H1 (cell line): ENCODE data around the gene FAM83G. TPM values are rescaled to one million over a fixed set of nuclear protein-coding genes. Genes with fewer than 3 reads are reported as not detected.
A peak's percentile ranks its signal among the peaks of the same experiment; 100 is the strongest.

Experiments used
- CTCF ChIA-PET: fragments of 300-600 bp; sonication (Branson Sonifier 250); formaldehyde crosslinking; loops from one replicate; lab custom pipeline; 2021; ENCODE audit not compliant: partially characterized antibody; lab: Charles Lee
- POLR2A ChIA-PET: fragments of 300-600 bp; sonication (Branson Sonifier 250); formaldehyde crosslinking; loops from one replicate; lab custom pipeline; 2021; ENCODE audit warnings: inconsistent platforms; ENCODE audit not compliant: partially characterized antibody; lab: Charles Lee
- DNase-seq, 2 experiments: peaks; one replicate each; pipeline versions ENCODE4 v3.0.0 to v3.0.0-alpha.2; 2010 to 2022; ENCODE audit warnings: low spot score in 2 of 2, low read depth in 1 of 2, mixed read lengths in 1 of 2
- FAIRE-seq: peaks from 2 replicates; lab custom pipeline; 2011; peaks lifted over from hg19 to GRCh38; lab: Jason Lieb, UNC
- H2AFZ ChIP-seq: 2 replicates; pipeline ENCODE4 v1.8.1; 2012; ENCODE audit warnings: low read length, inconsistent platforms
- H2AK5ac ChIP-seq: 2 replicates; pipeline ENCODE4 v1.6.1; 2013; ENCODE audit warnings: low read depth, low read length
- H2BK120ac ChIP-seq: replicated peaks from 2 replicates; pipeline ENCODE3; 2013; ENCODE audit warnings: low read depth, low read length, inconsistent platforms
- H2BK12ac ChIP-seq: 2 replicates; pipeline ENCODE4 v1.6.1; 2013; ENCODE audit warnings: low read depth, low read length
- H2BK15ac ChIP-seq: 2 replicates; pipeline ENCODE4 v1.6.1; 2013; ENCODE audit warnings: low read length
- H2BK20ac ChIP-seq: 2 replicates; pipeline ENCODE4 v1.6.1; 2013; ENCODE audit warnings: low read length
- H2BK5ac ChIP-seq: 2 replicates; pipeline ENCODE4 v1.6.1; 2013; ENCODE audit warnings: low read depth, low read length
- H3K14ac ChIP-seq: 2 replicates; pipeline ENCODE4 v1.6.1; 2013; ENCODE audit warnings: inconsistent platforms; ENCODE audit not compliant: insufficient read length
- H3K18ac ChIP-seq: 2 replicates; pipeline ENCODE4 v1.6.1; 2013; ENCODE audit warnings: low read length; ENCODE audit errors: extremely low read depth
- H3K23ac ChIP-seq: 2 replicates; pipeline ENCODE4 v1.6.1; 2013; ENCODE audit warnings: inconsistent platforms; ENCODE audit not compliant: insufficient read length
- H3K23me2 ChIP-seq: 2 replicates; pipeline ENCODE4 v1.6.1; 2013; ENCODE audit warnings: low read depth, low read length
- H3K27ac ChIP-seq: 2 replicates; pipeline ENCODE4 v1.6.1; 2011; ENCODE audit warnings: low read depth, low read length, inconsistent platforms
- H3K27me3 ChIP-seq, 4 experiments: replicated peaks in 1 of 4; 1 replicate in 1 of 4; 2 replicates in 3 of 4; pipeline versions ENCODE4 v1.6.1 to v1.8.1; 2011 to 2013; ENCODE audit warnings: low read length in 3 of 4, mild to moderate bottlenecking in 3 of 4, inconsistent platforms in 2 of 4, mixed read lengths in 2 of 4, moderate library complexity in 1 of 4; ENCODE audit not compliant: control insufficient read depth in 3 of 4, insufficient read depth in 3 of 4; ENCODE audit errors: extremely low read depth in 1 of 4
- H3K36me3 ChIP-seq, 4 experiments: 2 replicates each; pipeline versions ENCODE4 v1.6.1 to v1.8.1; 2011 to 2013; ENCODE audit warnings: mild to moderate bottlenecking in 4 of 4, low read length in 3 of 4, moderate library complexity in 2 of 4, control low read depth in 1 of 4, inconsistent platforms in 1 of 4; ENCODE audit not compliant: insufficient read depth in 4 of 4, control insufficient read depth in 2 of 4
- H3K4ac ChIP-seq: replicated peaks from 2 replicates; pipeline ENCODE3; 2013; ENCODE audit warnings: low read length, low read depth, mixed read lengths, inconsistent platforms; ENCODE audit not compliant: insufficient read length
- H3K4me1 ChIP-seq, 4 experiments: replicated peaks in 1 of 4; 1 replicate in 1 of 4; 2 replicates in 3 of 4; pipeline versions ENCODE4 v1.6.1 to v1.8.1; 2011 to 2013; ENCODE audit warnings: low read length in 3 of 4, inconsistent platforms in 2 of 4, mixed read lengths in 1 of 4; ENCODE audit not compliant: insufficient read depth in 4 of 4, control insufficient read depth in 3 of 4
- H3K4me2 ChIP-seq, 2 experiments: 2 replicates each; pipeline versions ENCODE4 v1.6.1 to v1.8.1; 2011 to 2013; ENCODE audit warnings: low read depth in 2 of 2, low read length in 2 of 2, control low read depth in 1 of 2, inconsistent platforms in 1 of 2, mild to moderate bottlenecking in 1 of 2; ENCODE audit not compliant: insufficient read depth in 1 of 2
- H3K4me3 ChIP-seq, 4 experiments: fragments of 200-600, 300-600 bp in 1 of 4; sonication (generic), shearing (Covaris generic), sonication (Bioruptor Twin) in 1 of 4; 2 replicates each; pipeline versions ENCODE4 v1.5.1 to v1.8.1; 2011 to 2016; ENCODE audit warnings: low read length in 4 of 4, low read depth in 3 of 4, control low read depth in 2 of 4, inconsistent platforms in 2 of 4, mild to moderate bottlenecking in 2 of 4, mixed read lengths in 1 of 4, moderate library complexity in 1 of 4; ENCODE audit not compliant: insufficient read depth in 2 of 4; ENCODE audit errors: extremely low read depth in 1 of 4
- H3K56ac ChIP-seq: replicated peaks from 2 replicates; pipeline ENCODE3; 2013; ENCODE audit warnings: low read depth, mild to moderate bottlenecking, mixed read lengths, low read length, inconsistent platforms; ENCODE audit not compliant: insufficient read length
- H3K79me1 ChIP-seq: 2 replicates; pipeline ENCODE4 v1.6.1; 2013; ENCODE audit warnings: low read depth, low read length, control low read depth
- H3K79me2 ChIP-seq, 2 experiments: 2 replicates each; pipeline versions ENCODE4 v1.6.1 to v1.8.1; 2012 to 2013; ENCODE audit warnings: low read length in 2 of 2, mild to moderate bottlenecking in 2 of 2, inconsistent platforms in 1 of 2; ENCODE audit not compliant: insufficient read depth in 2 of 2, control insufficient read depth in 1 of 2
- H3K9ac ChIP-seq, 4 experiments: replicated peaks in 1 of 4; 1 replicate in 1 of 4; 2 replicates in 3 of 4; pipeline versions ENCODE4 v1.6.1 to v1.8.1; 2011 to 2013; ENCODE audit warnings: low read depth in 3 of 4, low read length in 3 of 4, control low read depth in 2 of 4, mild to moderate bottlenecking in 2 of 4, moderate library complexity in 2 of 4, inconsistent platforms in 1 of 4; ENCODE audit errors: extremely low read depth in 1 of 4
- H3K9me3 ChIP-seq, 2 experiments: 2 replicates each; pipeline versions ENCODE4 v1.6.1 to v1.8.1; 2012 to 2013; ENCODE audit warnings: mild to moderate bottlenecking in 2 of 2, moderate library complexity in 2 of 2, control low read depth in 1 of 2, inconsistent platforms in 1 of 2, low read depth in 1 of 2, low read length in 1 of 2, mixed read lengths in 1 of 2; ENCODE audit not compliant: insufficient read depth in 2 of 2
- H4K20me1 ChIP-seq, 2 experiments: replicated peaks in 1 of 2; 2 replicates each; pipeline versions ENCODE3 to v1.8.1; 2011 to 2013; ENCODE audit warnings: inconsistent platforms in 2 of 2, low read length in 2 of 2, mild to moderate bottlenecking in 1 of 2; ENCODE audit not compliant: insufficient read depth in 2 of 2, control insufficient read depth in 1 of 2
- H4K5ac ChIP-seq: 2 replicates; pipeline ENCODE4 v1.6.1; 2013; ENCODE audit warnings: low read length, low read depth, mixed read lengths, inconsistent platforms; ENCODE audit not compliant: insufficient read length
- H4K8ac ChIP-seq: 2 replicates; pipeline ENCODE4 v1.8.0; 2013; ENCODE audit warnings: mild to moderate bottlenecking, moderate library complexity, low read length, inconsistent platforms; ENCODE audit not compliant: insufficient read depth; ENCODE audit errors: extremely low read depth
- H4K91ac ChIP-seq: replicated peaks from 2 replicates; pipeline ENCODE3; 2013; ENCODE audit warnings: low read length, mixed read lengths, inconsistent platforms; ENCODE audit not compliant: insufficient read length
- ATF2 ChIP-seq: IDR thresholded peaks from 2 replicates; pipeline ENCODE4 v1.6.1; 2012; ENCODE audit warnings: low read length, inconsistent platforms
- KDM4A ChIP-seq: IDR thresholded peaks from one replicate; pipeline ENCODE4 v1.7.1; 2012; ENCODE audit warnings: low read depth, mild to moderate bottlenecking, moderate library complexity, low read length, inconsistent platforms; ENCODE audit not compliant: severe bottlenecking
- SRF ChIP-seq: IDR thresholded peaks from 2 replicates; pipeline ENCODE4 v1.6.1; 2011; ENCODE audit warnings: mild to moderate bottlenecking, low read depth, low read length, moderate library complexity
- TEAD4 ChIP-seq: IDR thresholded peaks from 2 replicates; pipeline ENCODE4 v1.6.1; 2012; ENCODE audit warnings: low read depth, low read length, inconsistent platforms, mixed read lengths
- WGBS, 2 experiments: shearing (Covaris generic) in 1 of 2; methylation state at CpG; one replicate each; pipeline versions ENCODE4 v1.1.6 to v1.1.7; 2013 to 2015; ENCODE audit warnings: low lambda C conversion rate in 2 of 2, mixed read lengths in 2 of 2, inconsistent platforms in 1 of 2, low coverage in 1 of 2, missing lambda C conversion rate in 1 of 2; ENCODE audit not compliant: insufficient replicate concordance in 2 of 2, insufficient coverage in 1 of 2, insufficient read length in 1 of 2; ENCODE audit errors: extremely low coverage in 1 of 2, missing lambda C conversion rate in 1 of 2; 5-methylcytosine and 5-hydroxymethylcytosine counted together
- polyA plus RNA-seq, 7 experiments: library from polyadenylated mRNA; depleted of rRNA in 3 of 7; stranded (reverse) in 5 of 7; unstranded in 2 of 7; fragments of >200 nt in 5 of 7; fragments of 200-250 nt in 2 of 7; gene quantifications; 1 replicate in 5 of 7; 2 replicates in 1 of 7; 4 replicates in 1 of 7; pipeline versions ENCODE4 v1.2.1 to v1.2.3, GENCODE V29; 2011 to 2013; ENCODE audit warnings: missing spikeins in 2 of 7, mixed read lengths in 2 of 7
- total RNA-seq: library from RNA; stranded (reverse); fragmentation: NEBNext Ultra II Directional; extraction: Animal tissue kit (Norgen Biotek cat#: 25700); gene quantifications from 2 replicates; pipeline ENCODE4 v1.2.1, GENCODE V29; 2021

The FAM83G gene
- total and polyA plus RNA-seq, 2 of the 8 experiments (the other 6 are each of a cell fraction or from before 2014, with no cell fraction given): 15.4 to 29.0 TPM

DNA sequence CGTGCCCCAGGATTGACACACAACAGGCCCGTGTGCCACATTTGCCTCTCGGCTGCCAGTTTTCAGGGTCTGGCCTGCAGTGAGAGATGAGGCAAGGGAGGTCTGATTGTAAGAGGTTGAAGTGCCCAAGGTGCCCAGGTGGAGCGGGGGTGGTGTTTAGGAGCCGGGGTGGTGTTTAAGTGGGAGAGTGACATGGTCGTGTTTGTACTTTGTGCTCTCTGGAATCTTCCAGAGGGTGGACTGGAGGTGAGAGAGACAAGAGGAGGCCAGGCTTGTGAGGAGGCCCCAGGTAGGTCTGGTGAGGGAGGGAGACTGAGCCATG is 42.1 kb downstream of the FAM83G start:
- 85% methylated on average over 6 of the region's 6 CpGs; no CpG with 5 or more reads in 1 of the 2 experiments for WGBS, 2 experiments
- no peak overlapping the region for H3K23ac ChIP-seq
- H4K5ac ChIP-seq: no peak overlapping the region
- H3K18ac ChIP-seq: no peak overlapping the region
- no peaks in the 10 kb centered on the region for H3K9me3 ChIP-seq
- H3K79me2 ChIP-seq: no peaks in the 10 kb centered on the region
- ChIA-PET POLR2A (interaction anchor here (1.1 to 1.7 kb wide), 2 partner anchors 39 to 62 kb away, joined by 3 to 5 read pairs; no protein-coding TSS in a partner anchor), CTCF (interaction anchor here (0.6 to 4.1 kb wide), 7 partner anchors 17 to 55 kb away, joined by 3 to 30 read pairs (median 5); no protein-coding TSS in a partner anchor)
- no peaks in the 10 kb centered on the region for H3K27me3 ChIP-seq
- no peaks in the 10 kb centered on the region for H3K79me1 ChIP-seq
- H3K9ac ChIP-seq: no peak overlapping the region
- no peak overlapping the region for H3K56ac ChIP-seq
- H3K23me2 ChIP-seq: no peaks in the 10 kb centered on the region
- peak overlapping the region; percentile 9; the same call in 1 of the 2 replicates for H4K8ac ChIP-seq
- no peak overlapping the region for H2BK20ac ChIP-seq
- H3K4ac ChIP-seq: no peak overlapping the region
- TF ChIP-seq KDM4A (no peak), SRF (no peak), ATF2 (no peak), TEAD4 (no peak)
- H2AK5ac ChIP-seq: no peak overlapping the region
- H4K91ac ChIP-seq: no peak overlapping the region
- peaks cover 0 to 11% (median 6%) of the 10 kb centered on the region in 4 experiments; a peak in 5 of 7 replicates for H3K4me1 ChIP-seq
- H2BK12ac ChIP-seq: peak overlapping the region; percentile 44; the same call in 1 of the 2 replicates
- H3K4me2 ChIP-seq: no peak overlapping the region
- no peaks in the 10 kb centered on the region for H3K36me3 ChIP-seq
- no peak overlapping the region for H3K14ac ChIP-seq
- H3K27ac ChIP-seq: no peak overlapping the region
- no peaks in the 10 kb centered on the region for H4K20me1 ChIP-seq
- H2BK15ac ChIP-seq: no peak overlapping the region
- H2BK120ac ChIP-seq: no peak overlapping the region
- no peak for DNase-seq
- H3K4me3 ChIP-seq: no peak overlapping the region
- no peak for FAIRE-seq
- H2AFZ ChIP-seq: 0 out of 2 replicates have a peak overlapping the region, but pooled peaks have one; percentile 51
- no peak overlapping the region for H2BK5ac ChIP-seq
